COLO829 (cell line): ENCODE data around the gene FBXL16.
A peak's percentile ranks its signal among the peaks of the same experiment; 100 is the strongest.

Experiments
- DNase-seq: peaks from one replicate; pipeline ENCODE4 v3.0.0; 2012; ENCODE audit warnings: low spot score

FBXL16 gene

DNA sequence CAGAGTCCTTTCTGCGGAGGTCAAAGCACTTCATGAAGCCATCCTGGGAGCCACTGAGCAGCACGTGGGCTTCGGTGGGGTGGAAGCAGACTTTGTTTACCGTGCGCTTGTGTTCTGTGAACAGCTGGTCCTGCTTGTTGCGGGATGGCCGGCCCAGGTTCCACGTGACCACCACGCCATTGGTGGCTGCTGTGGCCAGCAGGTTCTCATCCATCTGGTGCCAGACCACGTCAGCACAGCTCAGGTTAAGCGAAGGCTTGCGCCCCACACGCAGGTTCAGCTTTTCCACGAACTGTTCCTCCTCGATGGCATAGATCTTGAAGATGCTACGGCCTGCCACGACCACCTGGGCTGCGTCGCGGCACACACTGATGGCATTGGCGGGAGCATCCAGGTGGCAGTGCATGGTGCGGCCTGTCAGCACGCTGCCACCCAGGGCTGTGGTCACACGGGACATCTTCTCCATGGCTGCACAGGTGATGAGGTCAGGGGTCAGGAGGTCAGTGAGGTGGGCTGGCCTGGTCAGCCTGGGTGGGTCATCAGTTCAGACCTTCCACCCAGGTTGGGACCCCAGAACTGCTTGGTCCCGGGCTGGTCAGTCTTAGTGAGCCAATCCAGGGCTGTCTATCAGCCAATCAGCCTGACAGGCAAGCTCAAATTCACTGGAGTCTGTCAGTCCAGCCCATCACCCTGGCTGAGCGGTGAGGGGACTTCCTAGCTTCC, 16.3 kb downstream of the FBXL16 start:
- no peak for DNase-seq

- DNase-seq: no peak
Observed at GRCh38 chr16:687499-687898, 18.1 kb downstream of the FBXL16 start.

- no peak for DNase-seq
Observed at GRCh38 chr16:686459-687260, 18.9 kb downstream of the FBXL16 start.

DNA sequence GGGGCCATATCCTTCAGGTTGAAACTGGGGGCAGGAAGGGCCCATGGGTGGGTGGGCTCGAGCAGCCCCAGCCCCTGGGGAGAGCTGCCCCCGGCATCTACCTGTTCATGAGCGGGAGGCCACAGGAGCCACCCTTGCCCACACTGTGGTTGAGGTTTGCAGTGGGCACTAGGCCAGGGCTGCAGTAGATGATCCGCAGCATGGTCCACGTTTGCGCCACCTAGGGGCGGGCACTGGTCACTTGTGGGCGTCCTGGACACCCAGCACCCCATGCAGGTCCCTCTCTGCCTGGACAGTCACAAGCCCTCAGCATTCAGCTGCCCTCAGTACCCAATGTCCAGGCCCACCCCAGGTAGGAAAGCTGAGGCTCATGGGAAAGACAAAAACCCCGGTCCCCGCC, 19.6 kb downstream of the FBXL16 start:
- DNase-seq: no peak

GRCh38 chr16:684961-685696, 20.5 kb downstream of the FBXL16 start:
- no peak for DNase-seq

GRCh38 chr16:684071-684794, 21.4 kb downstream of the FBXL16 start, which contains the start of gene JMJD8:
TSS of gene JMJD8 (minus strand) at chr16:684334. CDS start at chr16:684319, 15 bp downstream.
- peak; percentile 94 for DNase-seq

- DNase-seq: no peak
Observed at GRCh38 chr16:683396-684070, 22.1 kb downstream of the FBXL16 start.

DNA sequence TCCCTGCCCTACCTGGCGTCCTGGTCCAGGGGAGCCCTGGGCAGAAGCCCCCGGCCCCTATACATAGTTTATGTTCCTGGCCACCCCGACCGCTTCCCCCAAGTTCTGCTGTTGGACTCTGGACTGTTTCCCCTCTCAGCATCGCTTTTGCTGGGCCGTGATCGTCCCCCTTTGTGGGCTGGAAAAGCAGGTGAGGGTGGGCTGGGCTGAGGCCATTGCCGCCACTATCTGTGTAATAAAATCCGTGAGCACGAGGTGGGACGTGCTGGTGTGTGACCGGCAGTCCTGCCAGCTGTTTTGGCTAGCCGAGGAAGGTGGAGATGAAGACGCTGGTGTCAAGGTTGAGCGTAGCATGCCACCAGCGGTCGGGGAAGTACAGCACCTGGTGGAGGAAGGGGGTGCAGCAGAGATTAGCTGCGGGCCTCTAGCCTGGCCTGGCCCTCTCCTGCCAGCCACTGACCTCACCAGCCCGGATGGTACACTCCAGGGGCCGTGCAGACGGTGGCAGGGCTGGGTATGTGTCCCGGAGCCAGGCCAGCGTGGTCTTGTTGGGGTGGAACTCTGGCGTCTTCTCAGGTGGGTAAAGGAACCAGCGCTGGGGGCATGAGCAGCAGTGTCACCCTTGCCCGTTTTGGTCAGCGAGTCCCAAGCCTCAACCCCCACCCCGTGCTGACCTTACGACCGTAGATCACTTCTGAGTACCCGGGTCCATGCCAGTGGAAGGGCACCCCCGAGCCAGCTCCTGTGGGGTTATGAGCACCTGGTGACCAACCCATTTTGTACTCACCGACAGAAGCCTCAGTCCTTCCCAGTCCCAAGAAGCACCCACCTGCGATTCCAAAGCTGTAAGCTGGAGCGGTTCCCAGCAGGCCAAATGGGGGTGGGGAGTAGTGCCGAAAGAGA, 22.9 kb downstream of the FBXL16 start:
- no peak for DNase-seq

- no peak for DNase-seq
Observed at GRCh38 chr16:681746-682427, 23.7 kb downstream of the FBXL16 start.

DNA sequence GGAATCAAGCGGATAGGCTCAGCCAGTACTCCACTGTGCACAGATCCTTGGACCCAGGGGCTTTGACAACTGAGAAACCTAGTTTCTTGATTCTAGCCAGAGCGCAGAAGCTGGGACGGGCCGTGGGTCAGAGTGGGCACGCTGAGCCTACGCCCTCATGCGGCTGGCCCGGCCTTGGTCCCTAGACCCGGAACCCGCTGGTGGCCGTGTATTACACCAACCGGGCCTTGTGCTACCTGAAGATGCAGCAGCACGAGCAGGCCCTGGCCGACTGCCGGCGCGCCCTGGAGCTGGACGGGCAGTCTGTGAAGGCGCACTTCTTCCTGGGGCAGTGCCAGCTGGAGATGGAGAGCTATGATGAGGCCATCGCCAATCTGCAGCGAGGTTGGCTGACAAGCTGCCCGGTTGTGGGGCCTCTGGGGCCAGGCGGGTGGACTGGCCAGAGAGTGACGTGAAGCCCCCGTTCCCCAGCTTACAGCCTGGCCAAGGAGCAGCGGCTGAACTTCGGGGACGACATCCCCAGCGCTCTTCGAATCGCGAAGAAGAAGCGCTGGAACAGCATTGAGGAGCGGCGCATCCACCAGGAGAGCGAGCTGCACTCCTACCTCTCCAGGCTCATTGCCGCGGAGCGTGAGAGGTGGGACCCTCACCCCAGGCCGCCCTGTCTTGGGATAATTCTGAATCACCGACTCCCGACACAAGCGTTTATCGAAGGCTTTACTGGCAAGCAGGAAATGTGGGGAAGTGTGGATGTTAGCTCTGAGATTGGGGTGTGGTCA, 24.4 kb downstream of the FBXL16 start:
- no peak for DNase-seq

GRCh38 chr16:680625-680945, 25.0 kb downstream of the FBXL16 start:
- no peak for DNase-seq

GRCh38 chr16:679814-680624, 25.6 kb downstream of the FBXL16 start, which contains the start of gene STUB1:
TSS of gene STUB1 (plus strand) at chr16:680410. CDS start at chr16:680526, 116 bp downstream.
- peak; percentile 67 for DNase-seq

DNA sequence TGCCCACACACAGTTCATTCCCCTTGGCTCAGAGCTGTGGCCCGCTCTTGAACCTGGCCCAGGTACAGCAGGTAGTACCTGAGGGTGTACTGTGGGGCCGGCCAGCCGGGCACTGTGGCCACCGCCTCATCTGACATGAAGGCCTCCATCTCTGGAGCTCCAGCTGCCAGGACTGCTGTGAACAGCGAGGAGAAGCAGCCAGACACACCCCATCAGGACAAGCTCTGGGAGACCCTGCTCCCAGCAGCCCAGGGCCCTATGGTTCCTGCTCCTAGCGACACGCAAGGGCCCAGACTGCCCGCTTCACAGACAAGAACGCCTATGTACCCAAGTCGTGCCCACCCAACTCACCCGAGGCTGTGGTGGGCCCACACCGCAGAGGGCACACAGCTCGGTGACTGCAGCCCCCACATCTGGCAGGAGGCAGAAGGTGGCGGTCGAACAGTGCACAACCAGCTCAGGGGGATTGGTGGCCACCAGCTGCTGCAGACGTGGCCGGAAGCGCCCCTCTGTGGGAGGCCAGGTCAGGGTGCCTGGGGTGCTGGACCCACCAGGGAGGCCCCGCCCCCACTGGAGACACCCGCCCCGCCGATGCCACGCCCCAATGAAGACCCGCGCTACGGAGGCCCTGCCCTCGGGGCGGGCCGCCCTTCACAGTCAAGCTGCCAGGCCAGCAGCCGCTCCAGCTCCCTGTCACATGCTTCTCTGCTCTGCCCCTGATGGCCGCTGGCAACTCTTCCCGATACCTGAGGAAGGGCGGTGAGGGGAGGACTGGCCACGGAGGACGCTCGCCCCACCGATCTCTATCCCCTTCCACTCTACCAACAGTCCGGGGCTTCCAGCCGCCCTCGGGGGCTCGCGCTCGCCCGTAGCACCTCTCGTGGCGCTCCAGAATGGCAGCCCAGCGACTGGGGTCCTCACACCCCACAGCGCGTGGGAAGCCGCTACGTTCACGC, 26.5 kb downstream of the FBXL16 start:
- DNase-seq: peak; percentile 45

GRCh38 chr16:678209-678857, 27.3 kb downstream of the FBXL16 start:
- DNase-seq: no peak

GRCh38 chr16:677316-678190, 28.0 kb downstream of the FBXL16 start:
- DNase-seq: no peak
